UCSD-AML1 (cell line): Measurements from ENCODE around the gene RNASE4.
"Not testable (repeated sequence)": the region's sequence is repeated elsewhere in the genome, so short reads cannot be mapped to it uniquely, and the experiment has no call there.

Experiments
- DNase-seq: peaks from one replicate; lab custom pipeline; 2025; ENCODE audit not compliant: unreplicated experiment; lab: John Stamatoyannopoulos, UW

Gene RNASE4

DNA sequence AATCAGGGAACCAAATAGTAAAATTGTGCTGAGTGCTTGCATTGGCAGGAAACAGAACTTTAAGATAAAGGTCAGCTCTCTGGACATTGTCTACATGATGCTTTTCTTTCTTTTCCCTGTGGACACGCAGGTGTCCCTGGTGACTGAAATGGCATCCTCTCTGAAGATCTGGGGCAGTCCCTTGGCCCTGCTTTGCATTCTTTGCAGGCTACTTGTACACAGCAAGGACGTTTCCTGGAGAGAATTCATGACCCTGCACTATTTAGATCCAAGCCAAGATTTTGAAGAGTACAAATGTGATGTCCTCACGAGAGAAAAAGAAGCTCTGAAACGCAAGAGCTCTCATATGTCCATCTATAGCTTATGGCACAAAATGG, 50.1 kb downstream of the RNASE4 start:
- no peak for DNase-seq

DNA sequence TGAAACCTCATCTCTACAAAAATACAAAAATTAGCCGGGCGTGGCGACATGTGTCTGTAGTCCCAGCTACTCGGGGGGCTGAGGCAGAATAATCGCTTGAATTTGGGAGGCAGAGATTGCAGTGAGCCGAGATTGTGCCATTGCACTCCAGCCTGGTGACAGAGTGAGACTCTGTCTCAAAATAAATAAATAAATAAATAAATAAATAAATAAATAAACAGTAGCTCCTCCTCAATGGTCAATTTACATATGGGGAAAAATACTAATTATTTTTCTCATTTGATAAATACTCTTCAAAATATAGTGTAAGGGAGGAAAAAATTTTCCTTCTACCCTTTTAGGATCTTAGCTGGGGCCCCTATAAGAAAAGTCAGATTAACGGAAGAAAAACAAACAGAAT, 53.9 kb downstream of the RNASE4 start:
- DNase-seq, result not testable (repeated sequence)

DNA sequence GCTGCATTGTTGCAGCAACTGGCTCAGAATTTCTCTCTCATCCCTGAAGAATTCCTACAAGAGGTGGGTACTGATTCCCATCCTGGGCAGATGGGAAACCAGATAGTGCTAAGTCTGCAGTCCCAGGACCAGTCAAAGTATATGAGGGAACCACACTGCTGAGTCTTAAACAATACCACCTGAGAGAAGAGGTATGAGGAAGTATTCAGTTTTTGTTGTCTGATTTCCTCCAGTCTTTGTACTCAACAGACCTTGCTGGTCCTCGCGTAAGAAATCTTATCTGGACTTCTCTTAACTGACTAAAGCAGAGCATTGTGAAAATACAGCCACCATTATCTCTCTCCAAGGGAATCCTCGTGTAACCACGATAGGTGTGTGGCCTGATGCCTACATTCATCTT, 57.8 kb downstream of the RNASE4 start:
- no peak for DNase-seq

DNA sequence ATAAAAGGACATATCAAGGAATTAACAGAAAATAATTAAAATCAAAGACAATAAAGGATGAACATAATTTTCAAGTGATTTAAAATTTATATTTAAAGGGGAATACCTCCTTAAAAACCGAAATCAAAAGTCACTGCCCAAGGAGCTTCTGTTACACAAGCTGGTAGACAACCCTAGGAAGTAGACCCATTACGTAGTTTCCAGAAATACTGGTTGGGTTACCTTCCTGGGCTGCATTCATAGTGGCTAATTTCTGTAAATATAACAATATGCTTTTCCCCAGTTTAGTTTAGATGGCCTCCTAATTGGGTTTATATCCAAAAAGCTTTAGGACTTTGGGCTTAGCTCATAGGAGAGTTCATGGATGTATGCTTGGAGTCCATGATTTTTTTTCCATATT, 59.2 kb downstream of the RNASE4 start:
- DNase-seq, result no peak

DNA sequence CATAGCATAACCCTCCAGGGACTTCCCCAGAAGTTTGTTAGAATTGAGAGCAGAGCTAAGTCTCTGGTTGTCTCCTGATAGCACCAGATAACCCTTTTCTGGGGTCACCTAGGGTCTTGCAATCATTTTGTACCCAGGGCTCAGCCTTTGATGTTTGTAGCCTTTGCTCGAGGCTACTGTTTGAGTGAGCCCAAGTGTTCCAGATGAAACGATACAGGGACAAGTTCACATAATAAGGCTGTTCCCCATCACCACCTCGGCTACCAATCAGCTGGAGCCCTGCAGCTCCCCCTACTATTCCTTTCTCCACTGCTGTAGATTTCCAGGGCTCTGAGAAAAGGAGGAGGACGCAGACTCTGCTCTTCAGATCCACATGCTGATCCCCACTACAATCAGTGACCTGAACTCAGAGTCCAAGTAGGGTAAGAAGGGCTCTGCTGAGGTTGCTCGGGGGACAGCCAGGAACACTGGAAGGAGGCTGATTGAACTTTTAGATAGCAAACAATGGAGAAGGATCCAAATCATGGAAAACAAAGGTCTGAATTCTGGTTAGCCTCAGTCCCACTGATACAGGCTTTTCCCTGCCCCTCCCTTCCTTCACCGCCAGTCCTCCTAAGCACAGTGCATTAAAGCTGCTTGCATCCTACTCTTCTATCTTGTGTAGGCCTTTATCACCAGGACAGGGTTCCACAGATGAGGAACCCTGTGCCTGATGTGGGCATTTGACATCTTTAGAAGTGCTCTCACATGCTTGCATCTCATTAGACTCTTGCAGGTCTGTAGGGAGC, 61.4 kb downstream of the RNASE4 start, which contains the start of gene EDDM3A:
EDDM3A (plus strand) TSS at position 317 of the 788 bp plus-strand sequence. CDS start 1,694 bp downstream, outside the sequence.
- DNase-seq, result no peak

DNA sequence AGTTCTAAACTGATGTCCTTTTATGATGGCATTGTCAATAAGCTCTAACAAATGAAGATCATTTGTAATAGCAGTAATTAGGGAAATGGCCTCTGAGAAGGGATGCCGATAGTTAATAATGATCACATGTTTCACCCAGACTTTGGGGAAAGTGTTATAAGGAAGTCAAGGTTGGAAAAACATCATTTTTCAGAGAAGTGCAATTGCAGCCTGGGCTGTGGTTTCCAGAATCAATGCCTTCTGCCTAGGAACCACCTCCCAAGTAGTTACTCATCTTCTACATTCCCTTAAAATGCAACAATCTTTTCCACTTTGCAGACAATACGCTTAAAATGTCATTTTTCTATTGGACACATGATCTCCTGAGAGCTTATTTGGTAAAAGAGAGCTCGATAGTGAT, 62.2 kb downstream of the RNASE4 start:
- DNase-seq, result no peak

DNA sequence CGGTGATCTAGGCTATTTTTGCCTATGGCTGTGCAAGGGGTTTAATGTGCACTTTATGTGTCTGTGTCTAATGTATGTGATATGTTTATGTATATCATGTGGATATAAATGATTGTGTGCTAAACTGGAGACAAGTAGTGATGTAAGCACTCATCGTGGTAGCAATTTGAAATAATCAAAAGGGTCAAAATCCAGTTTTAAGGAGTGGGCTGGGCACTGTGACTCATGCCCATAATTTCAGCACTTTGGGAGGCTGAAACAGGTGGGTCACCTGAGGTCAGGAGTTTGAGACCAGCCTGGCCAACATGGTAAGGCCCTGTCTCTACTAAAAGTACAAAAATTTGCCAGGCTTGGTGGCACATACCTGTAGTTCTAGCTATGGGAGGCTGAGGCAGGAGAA, 64.1 kb downstream of the RNASE4 start:
- DNase-seq, result no peak

DNA sequence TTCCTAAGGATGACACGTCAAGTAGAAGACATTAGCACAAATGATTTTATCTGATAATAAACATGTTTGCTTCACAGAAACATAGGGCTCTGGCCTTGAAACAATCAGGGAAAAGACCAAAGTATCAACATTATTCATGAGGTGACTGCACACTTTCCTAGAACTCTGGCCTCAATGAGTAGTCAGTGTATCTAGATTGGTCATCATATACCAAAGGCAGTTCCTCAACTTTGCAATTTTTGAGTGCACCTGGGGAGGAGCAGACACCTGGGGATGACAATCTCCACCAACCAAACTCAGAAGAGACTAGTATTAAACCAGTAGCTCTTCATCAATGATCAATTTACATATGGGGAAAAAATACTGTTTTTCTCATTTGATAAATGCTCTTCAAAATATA, 65.8 kb downstream of the RNASE4 start:
- DNase-seq, result no peak
